SJCRH30 (cell line): ENCODE data around the gene PLEKHG4B. TPM values are rescaled to one million over a fixed set of nuclear protein-coding genes. Genes with fewer than 3 reads are reported as not detected.

Experiments
- DNase-seq, 2 experiments: peaks; one replicate each; pipeline ENCODE4 v3.0.0-alpha.2; 2015 to 2020
- H3K27ac ChIP-seq: fragments of 250-450 bp; sonication (Bioruptor Pico); 2 replicates; pipeline ENCODE4 v1.5.1; 2020; ENCODE audit warnings: mild to moderate bottlenecking, moderate library complexity
- H3K27me3 ChIP-seq: fragments of 250-450 bp; sonication (Bioruptor Pico); 2 replicates; pipeline ENCODE4 v1.5.1; 2020; ENCODE audit warnings: mild to moderate bottlenecking, moderate library complexity
- H3K36me3 ChIP-seq: fragments of 250-450 bp; sonication (Bioruptor Pico); 2 replicates; pipeline ENCODE4 v1.5.1; 2020; ENCODE audit warnings: mild to moderate bottlenecking, moderate library complexity
- H3K4me1 ChIP-seq: fragments of 250-450 bp; sonication (Bioruptor Pico); 2 replicates; pipeline ENCODE4 v1.5.1; 2020; ENCODE audit warnings: mild to moderate bottlenecking, moderate library complexity
- H3K4me3 ChIP-seq: fragments of 250-450 bp; sonication (Bioruptor Pico); 2 replicates; pipeline ENCODE4 v1.5.1; 2020; ENCODE audit warnings: mild to moderate bottlenecking, moderate library complexity
- H3K9me3 ChIP-seq: fragments of 250-450 bp; sonication (Bioruptor Pico); replicated peaks from 2 replicates; pipeline ENCODE4 v1.5.1; 2020; ENCODE audit warnings: mild to moderate bottlenecking, moderate library complexity
- total RNA-seq: library from RNA; depleted of rRNA; stranded (reverse); fragments of >200 nt; shearing (Covaris generic); gene quantifications from 2 replicates; pipeline ENCODE4 v1.2.3, GENCODE V29; 2014

Gene PLEKHG4B
- total RNA-seq, 1 experiment from 2014 or later: 3.9 TPM

- Histone ChIP-seq H3K4me3 (no peak overlapping the region), H3K4me1 (no peaks in the 10 kb centered on the region), H3K9me3 (no peaks in the 10 kb centered on the region), H3K27ac (no peak overlapping the region), H3K36me3 (no peaks in the 10 kb centered on the region), H3K27me3 (no peaks in the 10 kb centered on the region)
- no peak for DNase-seq
Observed at GRCh38 chr5:127886-128285, 35.9 kb downstream of the PLEKHG4B start.

GRCh38 chr5:128446-128845 lies 36.5 kb downstream of the PLEKHG4B start:
- Histone ChIP-seq H3K4me3 (no peak overlapping the region), H3K9me3 (no peaks in the 10 kb centered on the region), H3K27ac (no peak overlapping the region), H3K27me3 (no peaks in the 10 kb centered on the region), H3K4me1 (no peaks in the 10 kb centered on the region), H3K36me3 (no peaks in the 10 kb centered on the region)
- DNase-seq: no peak

GRCh38 chr5:129148-129547 lies 37.2 kb downstream of the PLEKHG4B start:
- DNase-seq: no peak
- Histone ChIP-seq H3K4me3 (no peak overlapping the region), H3K27ac (no peak overlapping the region), H3K27me3 (no peaks in the 10 kb centered on the region), H3K4me1 (no peaks in the 10 kb centered on the region), H3K36me3 (no peaks in the 10 kb centered on the region), H3K9me3 (no peaks in the 10 kb centered on the region)

- Histone ChIP-seq H3K36me3 (no peaks in the 10 kb centered on the region), H3K4me1 (no peaks in the 10 kb centered on the region), H3K27ac (no peak overlapping the region), H3K27me3 (no peaks in the 10 kb centered on the region), H3K4me3 (no peak overlapping the region), H3K9me3 (no peaks in the 10 kb centered on the region)
- DNase-seq: no peak
Observed at GRCh38 chr5:129820-130219, 37.9 kb downstream of the PLEKHG4B start.

GRCh38 chr5:130601-131131 lies 38.7 kb downstream of the PLEKHG4B start:
- Histone ChIP-seq H3K36me3 (no peaks in the 10 kb centered on the region), H3K9me3 (no peaks in the 10 kb centered on the region), H3K4me3 (no peak overlapping the region), H3K27ac (no peak overlapping the region), H3K4me1 (no peaks in the 10 kb centered on the region), H3K27me3 (no peaks in the 10 kb centered on the region)
- DNase-seq: no peak

- H3K36me3 ChIP-seq: no peaks in the 10 kb centered on the region
- no peak overlapping the region for H3K4me3 ChIP-seq
- no peaks in the 10 kb centered on the region for H3K9me3 ChIP-seq
- H3K27ac ChIP-seq: no peak overlapping the region
- no peak for DNase-seq
- no peaks in the 10 kb centered on the region for H3K4me1 ChIP-seq
- no peaks in the 10 kb centered on the region for H3K27me3 ChIP-seq
Observed at GRCh38 chr5:136901-137300, 44.9 kb downstream of the PLEKHG4B start.

- no peaks in the 10 kb centered on the region for H3K27me3 ChIP-seq
- H3K4me1 ChIP-seq: no peaks in the 10 kb centered on the region
- H3K4me3 ChIP-seq: no peak overlapping the region
- no peak for DNase-seq
- H3K9me3 ChIP-seq: no peaks in the 10 kb centered on the region
- H3K36me3 ChIP-seq: no peaks in the 10 kb centered on the region
- no peak overlapping the region for H3K27ac ChIP-seq
Observed at GRCh38 chr5:137741-138140, 45.8 kb downstream of the PLEKHG4B start.

- no peaks in the 10 kb centered on the region for H3K27me3 ChIP-seq
- no peak overlapping the region for H3K4me3 ChIP-seq
- H3K27ac ChIP-seq: no peak overlapping the region
- no peak for DNase-seq
- no peaks in the 10 kb centered on the region for H3K36me3 ChIP-seq
- H3K4me1 ChIP-seq: no peaks in the 10 kb centered on the region
- H3K9me3 ChIP-seq: no peaks in the 10 kb centered on the region
Observed at GRCh38 chr5:138936-139335, 47.0 kb downstream of the PLEKHG4B start.

- Histone ChIP-seq H3K4me1 (no peaks in the 10 kb centered on the region), H3K36me3 (no peaks in the 10 kb centered on the region), H3K9me3 (no peaks in the 10 kb centered on the region), H3K27ac (no peak overlapping the region), H3K27me3 (no peaks in the 10 kb centered on the region), H3K4me3 (no peak overlapping the region)
- DNase-seq: no peak
Observed at GRCh38 chr5:139579-140442, 47.8 kb downstream of the PLEKHG4B start.

GRCh38 chr5:140443-140829 lies 48.5 kb downstream of the PLEKHG4B start:
- no peak for DNase-seq
- no peaks in the 10 kb centered on the region for H3K27me3 ChIP-seq
- no peaks in the 10 kb centered on the region for H3K4me1 ChIP-seq
- H3K4me3 ChIP-seq: no peak overlapping the region
- no peaks in the 10 kb centered on the region for H3K9me3 ChIP-seq
- no peak overlapping the region for H3K27ac ChIP-seq
- H3K36me3 ChIP-seq: no peaks in the 10 kb centered on the region

- H3K4me1 ChIP-seq: no peaks in the 10 kb centered on the region
- no peak overlapping the region for H3K27ac ChIP-seq
- no peaks in the 10 kb centered on the region for H3K9me3 ChIP-seq
- no peaks in the 10 kb centered on the region for H3K27me3 ChIP-seq
- no peak overlapping the region for H3K4me3 ChIP-seq
- no peak for DNase-seq
- H3K36me3 ChIP-seq: no peaks in the 10 kb centered on the region
Observed at GRCh38 chr5:141211-141610, 49.2 kb downstream of the PLEKHG4B start.

GRCh38 chr5:141761-142160 lies 49.8 kb downstream of the PLEKHG4B start:
- Histone ChIP-seq H3K36me3 (no peaks in the 10 kb centered on the region), H3K4me1 (no peaks in the 10 kb centered on the region), H3K27ac (no peak overlapping the region), H3K4me3 (no peak overlapping the region), H3K27me3 (no peaks in the 10 kb centered on the region), H3K9me3 (no peaks in the 10 kb centered on the region)
- no peak for DNase-seq

GRCh38 chr5:142246-142810 lies 50.4 kb downstream of the PLEKHG4B start:
- no peaks in the 10 kb centered on the region for H3K27me3 ChIP-seq
- H3K36me3 ChIP-seq: no peaks in the 10 kb centered on the region
- no peak overlapping the region for H3K4me3 ChIP-seq
- H3K9me3 ChIP-seq: no peaks in the 10 kb centered on the region
- no peaks in the 10 kb centered on the region for H3K4me1 ChIP-seq
- no peak for DNase-seq
- no peak overlapping the region for H3K27ac ChIP-seq

GRCh38 chr5:143041-143440 lies 51.1 kb downstream of the PLEKHG4B start:
- no peak for DNase-seq
- Histone ChIP-seq H3K27ac (no peak overlapping the region), H3K36me3 (no peaks in the 10 kb centered on the region), H3K9me3 (no peaks in the 10 kb centered on the region), H3K27me3 (no peaks in the 10 kb centered on the region), H3K4me3 (no peak overlapping the region), H3K4me1 (no peaks in the 10 kb centered on the region)

GRCh38 chr5:144941-145340 lies 53.0 kb downstream of the PLEKHG4B start:
- Histone ChIP-seq H3K27ac (no peak overlapping the region), H3K27me3 (no peaks in the 10 kb centered on the region), H3K36me3 (no peaks in the 10 kb centered on the region), H3K4me3 (no peak overlapping the region), H3K4me1 (no peaks in the 10 kb centered on the region), H3K9me3 (no peaks in the 10 kb centered on the region)
- DNase-seq: no peak
